GM12878 (cell line): ENCODE data around the gene SCN7A. TPM values are rescaled to one million over a fixed set of nuclear protein-coding genes. Genes with fewer than 3 reads are reported as not detected.

Source experiments
- E4F1 ChIP-seq: fragments of 450-650 bp; IDR thresholded peaks from 2 replicates; pipeline ENCODE4 v1.6.1; 2018; ENCODE audit warnings: borderline replicate concordance, mild to moderate bottlenecking; ENCODE audit not compliant: partially characterized antibody
- HDAC2 ChIP-seq: fragments of 200-600 bp; sonication (generic); IDR thresholded peaks from 2 replicates; pipeline ENCODE4 v1.6.1; 2017
- KLF5 ChIP-seq: fragments of 450-650 bp; IDR thresholded peaks from 2 replicates; pipeline ENCODE4 v1.6.1; 2014; ENCODE audit warnings: mild to moderate bottlenecking; ENCODE audit not compliant: partially characterized antibody
- RCOR1 ChIP-seq: conservative IDR thresholded peaks from 2 replicates; pipeline ENCODE4 v1.6.1; 2012; ENCODE audit warnings: low read depth, low read length, improper control_type of control experiment
- STAT1 ChIP-seq: fragments of 450-650 bp; conservative IDR thresholded peaks from 2 replicates; pipeline ENCODE4 v1.6.1; 2014; ENCODE audit warnings: antibody characterized with exemption, mild to moderate bottlenecking
- ZBTB33 ChIP-seq: fragments of 450-650 bp; IDR thresholded peaks from 2 replicates; pipeline ENCODE4 v1.6.1; 2017; ENCODE audit warnings: mild to moderate bottlenecking
- ZNF592 ChIP-seq: fragments of 450-650 bp; IDR thresholded peaks from 2 replicates; pipeline ENCODE4 v1.6.1; 2017; ENCODE audit warnings: mild to moderate bottlenecking, moderate library complexity
- polyA plus RNA-seq, 11 experiments: library from polyadenylated mRNA; depleted of rRNA in 4 of 11; unstranded in 6 of 11; stranded (reverse) in 5 of 11; fragments of >200 nt; fragmentation: Nextera tagmentation in 4 of 11; fragmentation: Illumina TruSeq in 1 of 11; extraction: Ambion mirVana in 4 of 11; extraction: Trizol in 1 of 11; gene quantifications; 1 replicate in 1 of 11; 2 replicates in 10 of 11; pipeline versions ENCODE4 v1.2.1 to v1.2.3, GENCODE V29; 2011 to 2016; ENCODE audit warnings: inconsistent platforms in 2 of 11, missing spikeins in 2 of 11, low read depth in 1 of 11
- total RNA-seq, 4 experiments: library from RNA; depleted of rRNA in 3 of 4; stranded (reverse); fragments of >200 nt in 3 of 4; fragmentation: Illumina TruSeq in 1 of 4; extraction: Trizol in 1 of 4; gene quantifications; 2 replicates each; pipeline versions ENCODE4 v1.2.1 to v1.2.3, GENCODE V29; 2013 to 2021

SCN7A gene
- total and polyA plus RNA-seq, 10 of the 15 experiments (the other 5 are each of a cell fraction or from before 2014, with no cell fraction given) = 0.05 TPM; not detected in 9

DNA sequence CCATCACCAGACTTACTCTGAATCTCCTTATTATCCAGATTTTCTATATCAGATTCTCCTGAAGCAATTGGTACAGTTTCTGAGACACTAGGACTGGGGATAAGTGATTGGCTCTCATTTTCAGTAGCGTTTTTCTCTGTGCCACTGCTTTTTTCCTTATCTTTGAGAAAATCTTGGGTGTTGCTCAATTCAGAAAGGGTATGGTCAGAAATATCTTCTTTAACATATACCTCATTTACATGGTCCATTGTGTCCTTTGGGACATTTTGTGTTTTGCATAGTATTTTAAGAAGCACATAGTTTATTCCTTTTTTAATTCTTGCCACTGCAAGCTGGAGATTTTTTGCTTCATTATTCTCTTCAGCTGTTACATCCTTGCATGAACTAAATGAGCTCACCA, 61.7 kb downstream of the SCN7A start (continued):
- no peak for TF ChIP-seq ZNF592
- no peak for TF ChIP-seq E4F1
- no peak for TF ChIP-seq HDAC2
- no peak for TF ChIP-seq ZBTB33
- TF ChIP-seq KLF5 = no peak
- TF ChIP-seq STAT1 = no peak
- TF ChIP-seq RCOR1 = no peak
